Measurements from ENCODE around the gene EGFR.

Gene EGFR

GRCh38 chr7:55171157-55171556 is 152.3 kb downstream of the EGFR start:
- TF ChIP-seq Cebpa-rat (IDR thresholded peaks at IDR 0.05), result no peak
- Histone ChIP-seq H3K27me3 (no peaks in the 10 kb centered on the region), H3K4me3 (no peak overlapping the region), H3K27ac (no peak overlapping the region), H3K36me3 (no peaks in the 10 kb centered on the region), H3K4me2 (no peak overlapping the region), H3K9ac (no peak overlapping the region), H3K9me3 (no peaks in the 10 kb centered on the region), H4K20me1 (no peaks in the 10 kb centered on the region), H3K4me1 (peaks cover 6% of the 10 kb centered on the region)

GRCh38 chr7:55172161-55172560 is 153.3 kb downstream of the EGFR start:
- no peak overlapping the region for H3K4me3 ChIP-seq
- H4K20me1 ChIP-seq, result no peaks in the 10 kb centered on the region
- H3K36me3 ChIP-seq, result no peaks in the 10 kb centered on the region
- H3K9ac ChIP-seq, result no peak overlapping the region
- no peak overlapping the region for H3K27ac ChIP-seq
- H3K9me3 ChIP-seq, result no peaks in the 10 kb centered on the region
- no peak for TF ChIP-seq Cebpa-rat (IDR thresholded peaks at IDR 0.05)
- H3K4me2 ChIP-seq, result no peak overlapping the region
- H3K4me1 ChIP-seq, result peaks cover 6% of the 10 kb centered on the region
- H3K27me3 ChIP-seq, result no peaks in the 10 kb centered on the region

- no peak for TF ChIP-seq Cebpa-rat (IDR thresholded peaks at IDR 0.05)
- Histone ChIP-seq H3K4me2 (no peak overlapping the region), H3K27ac (no peak overlapping the region)
Measured at GRCh38 chr7:55172881-55173609, 154.2 kb downstream of the EGFR start.

DNA sequence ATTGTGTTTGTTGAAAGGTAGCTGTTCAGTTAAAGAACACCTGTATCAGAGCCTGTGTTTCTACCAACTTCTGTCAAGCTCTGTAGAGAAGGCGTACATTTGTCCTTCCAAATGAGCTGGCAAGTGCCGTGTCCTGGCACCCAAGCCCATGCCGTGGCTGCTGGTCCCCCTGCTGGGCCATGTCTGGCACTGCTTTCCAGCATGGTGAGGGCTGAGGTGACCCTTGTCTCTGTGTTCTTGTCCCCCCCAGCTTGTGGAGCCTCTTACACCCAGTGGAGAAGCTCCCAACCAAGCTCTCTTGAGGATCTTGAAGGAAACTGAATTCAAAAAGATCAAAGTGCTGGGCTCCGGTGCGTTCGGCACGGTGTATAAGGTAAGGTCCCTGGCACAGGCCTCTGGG is 154.9 kb downstream of the EGFR start:
- H3K36me3 ChIP-seq, result no peaks in the 10 kb centered on the region
- no peak overlapping the region for H3K4me2 ChIP-seq
- peaks cover 6% of the 10 kb centered on the region for H3K4me1 ChIP-seq
- no peaks in the 10 kb centered on the region for H3K9me3 ChIP-seq
- TF ChIP-seq Cebpa-rat (IDR thresholded peaks at IDR 0.05), result no peak
- no peaks in the 10 kb centered on the region for H4K20me1 ChIP-seq
- H3K27ac ChIP-seq, result no peak overlapping the region
- H3K9ac ChIP-seq, result no peak overlapping the region
- H3K4me3 ChIP-seq, result no peak overlapping the region
- H3K27me3 ChIP-seq, result no peaks in the 10 kb centered on the region

More at GRCh38 chr7:55172881-55173609, 154.2 kb downstream of the EGFR start:
- Histone ChIP-seq H3K4me3 (no peak overlapping the region), H3K4me1 (peaks cover 6% of the 10 kb centered on the region), H3K9me3 (no peaks in the 10 kb centered on the region), H3K36me3 (no peaks in the 10 kb centered on the region), H4K20me1 (no peaks in the 10 kb centered on the region), H3K9ac (no peak overlapping the region), H3K27me3 (no peaks in the 10 kb centered on the region)

DNA sequence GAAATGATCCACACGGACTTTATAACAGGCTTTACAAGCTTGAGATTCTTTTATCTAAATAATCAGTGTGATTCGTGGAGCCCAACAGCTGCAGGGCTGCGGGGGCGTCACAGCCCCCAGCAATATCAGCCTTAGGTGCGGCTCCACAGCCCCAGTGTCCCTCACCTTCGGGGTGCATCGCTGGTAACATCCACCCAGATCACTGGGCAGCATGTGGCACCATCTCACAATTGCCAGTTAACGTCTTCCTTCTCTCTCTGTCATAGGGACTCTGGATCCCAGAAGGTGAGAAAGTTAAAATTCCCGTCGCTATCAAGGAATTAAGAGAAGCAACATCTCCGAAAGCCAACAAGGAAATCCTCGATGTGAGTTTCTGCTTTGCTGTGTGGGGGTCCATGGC is 155.6 kb downstream of the EGFR start:
- Histone ChIP-seq H3K4me1 (peaks cover 6% of the 10 kb centered on the region), H3K4me2 (no peak overlapping the region), H3K9ac (no peak overlapping the region), H4K20me1 (no peaks in the 10 kb centered on the region), H3K27me3 (no peaks in the 10 kb centered on the region), H3K9me3 (no peaks in the 10 kb centered on the region), H3K36me3 (no peaks in the 10 kb centered on the region), H3K4me3 (no peak overlapping the region), H3K27ac (no peak overlapping the region)
- no peak for TF ChIP-seq Cebpa-rat (IDR thresholded peaks at IDR 0.05)

GRCh38 chr7:55174856-55175255 is 156.0 kb downstream of the EGFR start:
- Histone ChIP-seq H3K9me3 (no peaks in the 10 kb centered on the region), H3K36me3 (no peaks in the 10 kb centered on the region), H3K27me3 (no peaks in the 10 kb centered on the region), H3K4me1 (peaks cover 6% of the 10 kb centered on the region), H3K4me2 (no peak overlapping the region), H3K9ac (no peak overlapping the region), H4K20me1 (no peaks in the 10 kb centered on the region), H3K27ac (no peak overlapping the region), H3K4me3 (no peak overlapping the region)
- TF ChIP-seq Cebpa-rat (IDR thresholded peaks at IDR 0.05), result no peak

DNA sequence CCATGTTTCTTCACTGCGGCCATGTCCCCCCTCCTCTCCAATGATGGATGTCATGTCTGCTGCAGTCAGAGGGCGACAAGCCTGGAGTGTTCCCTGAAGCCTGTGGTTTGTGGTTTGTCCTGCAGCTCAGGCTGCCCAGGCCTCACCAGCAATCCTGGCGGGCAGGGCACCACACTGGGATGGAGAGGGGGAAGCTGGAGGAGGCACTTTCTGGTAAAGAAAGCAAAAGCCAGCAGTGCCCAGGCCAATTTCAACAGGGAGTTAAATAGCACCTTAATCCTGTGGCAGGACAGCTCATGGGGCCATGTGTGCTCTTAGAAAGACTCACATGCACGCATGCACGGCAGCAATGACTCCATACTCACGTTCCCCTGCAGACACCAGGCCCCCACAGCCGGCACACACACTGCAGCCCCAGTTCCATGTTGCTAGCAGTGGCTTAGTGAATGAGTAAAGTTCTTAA is 158.3 kb downstream of the EGFR start:
- Histone ChIP-seq H3K4me2 (no peak overlapping the region), H3K27me3 (no peaks in the 10 kb centered on the region), H4K20me1 (no peaks in the 10 kb centered on the region), H3K4me3 (no peak overlapping the region), H3K27ac (no peak overlapping the region), H3K9me3 (no peaks in the 10 kb centered on the region), H3K4me1 (0 out of 2 replicates have a peak, but pooled peaks cover 7% of the 10 kb centered on the region), H3K36me3 (no peaks in the 10 kb centered on the region), H3K9ac (no peak overlapping the region)
- no peak for TF ChIP-seq Cebpa-rat (IDR thresholded peaks at IDR 0.05)

DNA sequence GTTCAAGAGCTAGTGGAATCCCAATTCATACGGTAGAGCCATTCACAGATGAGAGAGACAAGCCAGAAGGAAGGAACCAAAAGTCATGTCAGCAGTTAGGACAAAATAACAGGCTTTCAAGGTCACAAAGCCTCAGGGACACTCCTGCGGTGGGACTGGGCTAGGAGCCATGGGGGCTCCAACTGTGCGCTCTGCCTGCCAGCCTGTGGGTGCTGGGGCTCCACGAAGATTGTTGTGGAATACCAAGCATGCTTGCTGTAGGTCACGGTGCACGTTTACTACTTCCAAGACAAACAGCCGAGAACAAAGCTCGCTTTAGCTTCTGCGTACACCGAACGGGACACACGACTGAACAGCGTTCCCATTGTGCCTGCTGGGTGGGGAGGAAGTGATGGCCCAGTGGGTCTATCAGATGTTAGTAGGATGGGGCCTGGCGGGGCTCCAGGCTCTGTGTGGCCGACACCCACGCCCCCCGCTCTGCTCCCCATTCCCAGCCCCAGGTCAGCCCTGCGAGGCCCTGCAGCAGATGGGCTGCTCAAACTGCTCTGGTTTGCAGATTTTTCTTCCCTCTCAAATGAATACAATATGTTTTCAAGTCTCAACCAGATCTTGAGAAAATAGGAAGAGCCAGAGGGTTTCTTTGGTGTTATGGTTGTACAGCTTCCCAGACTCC is 158.9 kb downstream of the EGFR start:
- Histone ChIP-seq H3K9me3 (no peaks in the 10 kb centered on the region), H3K4me1 (peaks cover 12% of the 10 kb centered on the region), H3K27ac (no peak overlapping the region), H3K4me3 (no peak overlapping the region), H4K20me1 (no peaks in the 10 kb centered on the region), H3K36me3 (no peaks in the 10 kb centered on the region), H3K4me2 (no peak overlapping the region), H3K9ac (no peak overlapping the region), H3K27me3 (no peaks in the 10 kb centered on the region)
- TF ChIP-seq Cebpa-rat (IDR thresholded peaks at IDR 0.05), result no peak

- Histone ChIP-seq H3K9ac (no peak overlapping the region), H3K9me3 (no peaks in the 10 kb centered on the region), H3K27ac (no peak overlapping the region), H3K4me2 (no peak overlapping the region), H3K4me3 (no peak overlapping the region), H3K4me1 (peaks cover 16% of the 10 kb centered on the region), H4K20me1 (no peaks in the 10 kb centered on the region), H3K36me3 (no peaks in the 10 kb centered on the region), H3K27me3 (no peaks in the 10 kb centered on the region)
- no peak for TF ChIP-seq Cebpa-rat (IDR thresholded peaks at IDR 0.05)
Measured at GRCh38 chr7:55178292-55178862, 159.6 kb downstream of the EGFR start.

Measured in BLaER1 (cell line).